ENCODE results near the gene RBSN.

RBSN gene

GRCh38 chr3:15121936-15122335 lies 23.0 kb upstream of the RBSN start:
- H3K4me1 ChIP-seq, result peaks cover 0 to 4% (median 0%) of the 10 kb centered on the region in 4 donors
- no peaks in the 10 kb centered on the region for H3K9me3 ChIP-seq
- H3K27ac ChIP-seq, result no peak overlapping the region
- H3K4me3 ChIP-seq, result no peak overlapping the region
- H3K36me3 ChIP-seq, result no peaks in the 10 kb centered on the region
- intact Hi-C loops (cut with DNase I; ENCODE audit: low total_unique reads), result no loop called here
- H3K27me3 ChIP-seq, result peaks cover 0 to 10% of the 10 kb centered on the region in 2 donors
- DNase-seq, result no peak
- TF ChIP-seq CTCF (IDR thresholded peaks at IDR 0.05), result no peak

- Histone ChIP-seq H3K9me3 (no peaks in the 10 kb centered on the region), H3K4me3 (no peak overlapping the region), H3K27me3 (peaks cover 0 to 10% of the 10 kb centered on the region in 2 donors), H3K4me1 (peaks cover 0 to 4% (median 0%) of the 10 kb centered on the region in 4 donors), H3K36me3 (no peaks in the 10 kb centered on the region), H3K27ac (no peak overlapping the region)
- DNase-seq, result no peak
- no peak for TF ChIP-seq CTCF (IDR thresholded peaks at IDR 0.05)
- intact Hi-C loops (cut with DNase I; ENCODE audit: low total_unique reads), result no loop called here
Measured at GRCh38 chr3:15120986-15121385, 22.0 kb upstream of the RBSN start.

GRCh38 chr3:15117011-15117410 lies 18.1 kb upstream of the RBSN start:
- no peak overlapping the region for H3K27ac ChIP-seq
- intact Hi-C loops (cut with DNase I; ENCODE audit: low total_unique reads), result no loop called here
- H3K27me3 ChIP-seq, result peaks cover 0 to 10% of the 10 kb centered on the region in 2 donors
- no peaks in the 10 kb centered on the region for H3K36me3 ChIP-seq
- TF ChIP-seq CTCF (IDR thresholded peaks at IDR 0.05), result no peak
- H3K4me3 ChIP-seq, result no peak overlapping the region
- no peak for DNase-seq
- H3K9me3 ChIP-seq, result no peaks in the 10 kb centered on the region
- peaks cover 0 to 4% (median 0%) of the 10 kb centered on the region in 4 donors for H3K4me1 ChIP-seq

DNA sequence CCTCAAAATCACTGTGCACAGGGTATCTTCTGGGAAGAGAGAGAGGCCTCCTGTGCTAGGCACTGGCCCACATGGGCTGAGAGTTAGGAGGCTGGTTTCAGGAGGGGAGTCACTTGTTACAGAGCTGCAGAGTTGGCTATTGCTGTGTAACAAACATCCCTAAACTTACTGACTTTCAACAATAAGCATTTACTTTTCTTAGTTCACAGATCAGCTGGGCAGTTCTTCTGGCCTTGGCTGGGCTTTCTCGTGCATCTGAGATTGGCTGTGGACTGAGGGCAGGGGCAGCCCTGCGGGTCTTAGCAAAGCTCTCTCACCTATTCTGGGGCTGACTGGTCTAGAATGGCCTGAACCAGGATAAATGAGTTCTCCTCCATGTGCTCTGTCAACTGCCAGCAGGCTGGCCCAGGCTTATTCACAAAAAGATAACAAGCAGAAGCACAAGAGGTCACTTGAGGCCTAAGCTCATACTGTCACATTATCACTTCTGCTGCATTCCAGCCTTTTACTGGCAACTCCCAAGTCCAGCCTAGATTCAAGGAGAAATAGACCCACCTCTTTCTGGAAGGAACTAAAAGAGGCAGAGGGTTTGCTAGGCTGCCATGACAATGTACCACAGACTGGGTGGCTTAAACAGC lies 17.2 kb upstream of the RBSN start:
- Histone ChIP-seq H3K9me3 (no peaks in the 10 kb centered on the region), H3K36me3 (no peaks in the 10 kb centered on the region), H3K27me3 (peaks cover 0 to 10% of the 10 kb centered on the region in 2 donors), H3K4me3 (no peak overlapping the region), H3K27ac (no peak overlapping the region), H3K4me1 (peaks cover 0 to 4% (median 0%) of the 10 kb centered on the region in 4 donors)
- intact Hi-C loops (cut with DNase I; ENCODE audit: low total_unique reads), result no loop called here
- no peak for DNase-seq
- TF ChIP-seq CTCF (IDR thresholded peaks at IDR 0.05), result no peak

DNA sequence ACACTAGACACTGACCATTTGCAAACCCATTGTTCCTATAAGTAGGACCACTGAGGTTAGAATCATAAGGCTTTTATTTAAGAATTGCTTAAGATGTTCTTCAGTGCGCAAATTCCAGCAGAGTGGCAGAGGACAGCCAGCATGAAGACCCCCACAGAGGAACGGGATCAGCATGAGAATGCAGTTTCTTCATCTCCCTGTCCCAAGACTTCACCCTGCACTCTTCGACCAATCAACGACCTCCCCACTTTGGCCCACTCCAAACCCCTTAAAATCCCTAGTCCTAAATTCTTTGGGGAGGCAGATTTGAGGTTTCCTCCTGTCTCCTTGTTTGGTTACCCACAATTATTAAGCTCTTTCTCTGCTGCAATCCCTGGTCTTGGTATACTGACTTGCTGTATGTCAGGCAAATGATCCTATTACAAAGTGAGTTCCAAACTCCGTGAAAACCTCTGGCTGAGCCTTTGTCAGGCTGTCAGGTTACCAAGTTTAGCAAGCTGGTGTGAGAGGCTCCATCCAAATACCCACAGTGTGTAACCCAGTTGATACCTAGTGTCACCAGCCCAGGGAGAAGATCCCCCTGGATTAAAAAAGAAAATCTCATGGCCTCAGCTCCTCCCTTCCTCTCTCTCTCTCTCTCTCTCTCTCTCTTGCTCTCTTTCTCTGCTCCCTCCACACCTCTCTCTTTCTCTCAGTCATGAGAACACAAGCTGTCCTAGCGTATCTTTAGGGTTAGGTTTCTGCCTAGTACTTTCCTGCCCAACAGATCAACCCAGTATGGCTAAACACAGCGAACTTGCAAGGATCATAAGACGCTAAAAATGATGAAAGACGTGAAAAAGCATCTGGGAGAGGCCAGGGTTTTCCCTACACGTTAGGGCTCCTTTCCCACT lies 15.8 kb upstream of the RBSN start:
- TF ChIP-seq CTCF (IDR thresholded peaks at IDR 0.05), result no peak
- Histone ChIP-seq H3K36me3 (no peaks in the 10 kb centered on the region), H3K4me1 (peaks cover 0 to 4% (median 0%) of the 10 kb centered on the region in 4 donors), H3K27ac (no peak overlapping the region), H3K9me3 (no peaks in the 10 kb centered on the region), H3K27me3 (peaks cover 0 to 10% of the 10 kb centered on the region in 2 donors), H3K4me3 (no peak overlapping the region)
- intact Hi-C loops (cut with DNase I; ENCODE audit: low total_unique reads), result no loop called here
- DNase-seq, result no peak
